Activated CD4-positive, CD25-positive, alpha-beta regulatory T cell (primary cell): ENCODE measurements around the gene SMIM35.
"Not testable (repeated sequence)": the region's sequence is repeated elsewhere in the genome, so short reads cannot be mapped to it uniquely, and the experiment has no call there.

Experiments
- DNase-seq, 4 experiments: peaks; one replicate each; lab custom pipeline; 2025; lab: John Stamatoyannopoulos, UW

Gene SMIM35

DNA sequence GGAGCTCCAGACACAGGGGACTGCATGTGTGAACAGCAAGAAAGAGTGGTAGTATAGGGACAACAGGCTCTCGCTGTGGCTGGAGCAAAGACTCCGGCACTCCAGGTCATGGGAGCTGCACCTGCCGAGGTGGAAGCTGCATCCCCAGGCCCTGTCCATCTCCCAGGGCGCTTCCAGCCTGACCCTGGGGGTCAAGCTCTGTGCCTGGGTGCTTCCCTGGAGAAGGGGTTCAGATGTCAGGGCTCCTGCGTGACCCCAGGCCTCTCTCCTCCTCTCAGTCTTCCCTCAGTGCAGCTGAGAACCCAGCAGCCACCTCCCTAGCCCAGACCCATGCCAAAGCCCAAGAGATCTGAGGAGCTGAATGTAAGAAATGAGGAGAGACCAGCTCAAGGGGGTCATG, 6.5 kb downstream of the SMIM35 start:
- no peak for DNase-seq

DNA sequence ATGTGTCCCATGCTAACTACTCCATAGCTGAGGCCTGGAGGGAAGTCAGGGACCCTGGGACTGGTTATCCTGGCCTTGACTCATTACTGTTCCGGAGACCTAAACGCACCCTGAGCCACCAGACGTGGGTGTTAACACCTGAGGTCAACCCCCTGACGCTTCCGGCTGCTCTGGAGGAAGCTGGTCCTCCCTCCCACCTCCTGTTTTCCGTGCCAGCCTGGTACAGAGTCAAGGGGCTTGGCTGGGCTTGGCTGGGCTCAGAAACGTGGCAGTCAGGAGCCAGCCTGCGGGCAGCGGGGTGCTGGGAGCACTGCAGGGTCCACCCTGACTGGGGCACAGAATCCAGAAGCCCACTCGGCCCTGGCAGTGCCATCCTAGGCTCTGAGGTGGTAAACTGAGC, 7.3 kb downstream of the SMIM35 start:
- DNase-seq: no peak

DNA sequence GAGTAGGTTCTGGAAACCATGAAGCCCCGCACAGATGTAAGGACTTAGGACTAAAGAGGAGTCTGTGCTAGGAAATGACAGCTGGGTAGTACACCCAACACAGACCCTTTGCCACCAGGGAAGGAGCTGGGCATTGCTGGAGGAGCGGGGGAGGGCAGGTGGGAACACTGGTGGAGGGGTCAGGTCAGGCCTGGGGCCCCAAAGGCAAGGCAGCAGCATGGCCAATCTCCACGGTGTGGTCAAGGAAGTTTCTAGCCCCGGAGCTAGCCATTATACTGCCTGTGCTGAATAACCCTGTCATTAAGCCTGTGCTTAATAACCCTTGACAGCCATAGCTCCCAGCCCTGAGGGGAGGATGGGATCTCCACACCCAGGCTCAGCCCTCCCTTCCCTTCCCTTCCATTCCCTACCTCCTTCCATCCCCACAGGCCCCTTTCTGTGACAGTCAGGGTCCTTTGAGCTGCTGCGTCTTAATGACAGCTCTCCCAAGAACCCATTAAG, 7.8 kb downstream of the SMIM35 start:
- DNase-seq: no peak

DNA sequence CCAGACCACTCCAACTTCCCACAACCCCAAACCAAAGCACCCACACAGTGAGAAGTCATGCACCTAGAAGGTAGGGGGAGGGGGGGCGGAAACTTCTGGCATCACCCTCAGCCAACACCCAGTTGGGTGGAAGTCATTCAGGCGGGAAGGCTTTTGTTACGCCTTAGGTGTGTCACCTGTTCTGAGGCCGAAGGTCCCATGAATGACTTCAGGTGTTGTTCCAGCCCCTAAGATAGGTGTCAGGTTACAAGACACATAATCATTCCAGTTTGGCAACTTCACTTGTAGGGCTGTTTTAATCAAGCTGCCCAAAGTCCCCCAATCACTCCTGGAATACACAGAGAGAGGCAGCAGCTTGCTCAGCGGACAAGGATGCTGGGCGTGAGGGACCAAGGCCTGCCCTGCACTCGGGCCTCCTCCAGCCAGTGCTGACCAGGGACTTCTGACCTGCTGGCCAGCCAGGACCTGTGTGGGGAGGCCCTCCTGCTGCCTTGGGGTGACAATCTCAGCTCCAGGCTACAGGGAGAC, 9.9 kb downstream of the SMIM35 start, which contains the start of gene TMPRSS4:
TSS of gene TMPRSS4 (plus strand) at position 325 of the 528 bp plus-strand sequence. CDS start 225 bp downstream, outside the sequence.
- DNase-seq: no peak

DNA sequence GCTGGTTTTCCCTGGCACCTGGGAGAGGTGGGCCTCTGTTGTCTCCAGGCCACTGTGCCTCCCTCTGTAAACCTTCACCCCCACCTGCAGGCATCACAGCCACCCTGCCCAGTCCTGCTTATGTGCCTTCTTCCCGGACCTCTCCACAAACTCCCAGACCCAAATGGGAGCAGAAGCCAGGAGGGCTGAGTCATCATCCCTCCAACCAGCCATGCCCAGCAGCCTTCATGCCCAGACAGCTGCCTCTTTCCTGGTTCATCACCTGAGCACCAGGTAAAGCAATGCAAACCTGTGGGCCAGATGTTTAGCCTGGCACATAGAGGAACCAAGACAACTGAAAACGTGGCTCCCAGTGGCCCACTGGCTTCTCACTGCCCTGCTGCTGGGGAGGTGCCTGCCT, 12.0 kb downstream of the SMIM35 start:
- no peak for DNase-seq

DNA sequence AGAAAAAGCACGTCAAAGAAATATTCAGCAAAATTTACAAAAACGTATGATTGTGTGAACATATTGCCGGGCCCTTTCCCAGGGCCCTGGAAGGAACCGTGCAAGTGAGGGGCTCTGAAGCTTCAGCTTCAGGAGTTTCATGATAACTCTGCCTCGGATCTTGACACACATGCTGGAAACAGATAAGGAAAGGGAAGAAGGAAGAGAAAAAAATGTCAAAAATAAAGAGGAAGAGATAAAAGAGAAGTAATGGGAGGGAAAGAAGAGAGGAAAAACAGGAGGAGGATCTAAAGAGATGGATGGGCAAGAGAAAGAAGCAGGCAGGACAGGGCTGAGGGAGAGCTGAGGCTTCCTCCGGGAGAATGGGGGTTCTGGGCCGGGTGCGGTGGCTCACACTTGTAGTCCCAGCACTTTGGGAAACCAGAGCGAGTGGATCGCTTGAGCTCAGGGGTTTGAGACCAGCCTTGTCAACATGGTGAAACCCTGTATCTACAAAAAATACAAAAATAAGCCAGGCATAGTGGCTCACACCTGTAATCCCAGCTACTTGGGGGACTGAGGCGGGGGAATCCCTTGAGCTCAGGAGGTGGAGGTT, 12.6 kb downstream of the SMIM35 start:
- DNase-seq: no peak

DNA sequence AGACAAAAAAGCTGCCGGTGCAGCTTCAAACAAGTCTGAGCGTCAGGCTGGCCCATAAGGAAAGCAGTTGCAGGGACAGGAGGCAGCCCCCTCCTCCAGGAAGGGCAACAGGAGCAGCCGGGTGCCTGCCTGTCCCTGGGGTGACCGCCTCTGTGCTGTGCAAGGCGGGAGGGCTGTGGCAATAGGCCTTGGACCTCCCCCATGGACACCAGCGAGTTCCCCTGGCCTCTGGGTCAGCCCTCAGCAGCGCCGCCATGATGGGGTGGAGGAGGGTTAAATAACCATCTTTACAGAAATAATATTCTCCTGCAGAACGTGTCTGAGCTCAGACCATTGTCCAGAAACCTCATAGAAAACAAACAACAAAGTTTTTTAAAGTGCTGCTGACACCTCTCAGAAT, 13.2 kb downstream of the SMIM35 start:
- no peak for DNase-seq

DNA sequence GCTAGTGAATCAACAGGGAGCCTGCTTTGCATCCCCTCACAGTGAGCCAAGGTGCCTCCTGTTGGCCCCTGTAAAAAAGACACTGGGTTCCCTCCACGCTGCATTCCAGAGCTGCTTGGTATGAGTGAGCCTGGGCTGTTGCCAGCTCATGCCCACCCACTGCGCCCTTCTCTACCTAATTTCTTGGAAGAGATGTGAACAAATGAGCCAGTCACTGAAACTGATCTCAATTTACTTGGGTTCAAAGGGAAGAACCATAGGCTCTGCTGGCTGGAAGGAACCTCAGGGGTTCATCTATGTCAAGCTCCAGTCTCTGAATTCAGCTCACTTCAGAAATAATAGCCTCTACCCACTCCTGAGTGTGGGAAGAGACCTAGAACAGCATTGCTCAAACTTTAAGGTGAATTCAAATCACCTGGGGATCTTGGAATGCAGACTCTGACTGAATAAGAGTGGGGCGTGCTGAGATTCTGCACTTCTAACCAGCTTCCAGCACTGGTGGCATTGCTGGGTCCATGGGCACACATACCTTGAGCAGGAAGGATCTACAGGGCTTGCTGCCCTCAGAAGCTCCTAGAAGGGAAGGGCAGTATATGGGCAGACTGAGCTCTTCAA, 15.2 kb downstream of the SMIM35 start:
- no peak for DNase-seq

DNA sequence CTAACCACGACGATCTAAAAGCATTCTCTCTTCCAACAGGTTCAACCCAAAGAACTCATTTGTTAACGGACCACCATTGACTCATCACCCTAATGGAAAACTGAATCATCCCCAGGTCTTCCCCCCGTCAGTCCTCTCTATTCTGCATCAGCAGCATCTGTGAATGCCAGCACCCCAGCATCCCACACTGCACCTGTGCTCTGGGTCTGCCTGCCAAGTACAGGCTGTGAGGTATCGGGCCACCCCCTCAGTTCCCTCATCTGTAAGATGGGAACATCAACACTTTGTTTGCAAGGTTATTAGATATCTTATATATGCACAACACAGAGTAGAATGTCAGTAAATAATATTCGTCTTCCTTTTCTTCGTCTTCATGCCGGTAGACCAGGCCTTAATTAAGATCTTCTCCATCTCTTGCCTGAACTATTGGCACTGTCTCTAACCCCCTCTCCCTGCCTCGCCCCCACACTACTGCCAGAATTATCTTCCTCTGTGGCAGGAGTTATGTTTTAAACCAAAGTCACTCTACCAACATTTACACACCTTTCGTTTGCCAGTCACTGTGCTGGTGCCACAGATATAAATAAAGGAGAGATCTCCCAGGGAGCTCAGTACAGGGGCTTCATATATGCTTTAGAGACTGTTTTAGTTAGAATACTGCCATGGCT, 17.7 kb downstream of the SMIM35 start:
- DNase-seq: no peak

DNA sequence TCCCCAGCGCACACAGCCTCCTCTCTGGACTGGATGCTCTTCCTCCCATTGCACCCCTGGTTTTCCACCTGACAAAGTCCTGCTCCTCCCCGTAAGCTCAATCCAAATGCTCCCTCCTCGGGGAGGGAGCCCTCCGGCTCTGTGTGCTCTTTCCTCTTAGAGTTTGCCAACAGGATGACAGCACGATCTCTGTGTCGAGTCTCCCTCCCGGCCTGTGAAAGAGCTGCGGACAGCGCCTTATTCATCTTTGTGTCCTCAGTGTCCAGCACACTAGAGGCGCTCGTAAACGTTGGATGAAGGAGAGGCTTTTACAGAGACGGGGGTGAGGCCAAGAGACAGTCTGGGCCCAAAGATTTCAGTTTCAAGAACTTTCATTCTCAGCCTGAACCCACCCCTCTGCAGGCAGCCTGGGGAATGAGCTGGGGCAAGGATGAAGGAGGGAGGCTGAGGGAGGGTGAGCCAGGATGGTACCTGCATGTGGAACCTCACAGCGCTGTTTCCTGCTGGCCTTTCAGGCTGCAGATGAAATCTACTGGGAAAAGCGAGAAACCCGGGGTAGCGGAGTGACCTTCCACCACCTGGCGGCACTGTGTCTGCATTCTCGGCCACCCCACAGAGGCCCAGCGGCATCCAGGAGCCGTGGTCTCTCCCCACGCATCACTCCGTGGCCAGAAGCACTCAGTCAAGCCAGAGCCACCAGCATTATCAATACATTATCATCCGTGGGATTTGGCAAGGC, 18.4 kb downstream of the SMIM35 start:
- DNase-seq: no peak

DNA sequence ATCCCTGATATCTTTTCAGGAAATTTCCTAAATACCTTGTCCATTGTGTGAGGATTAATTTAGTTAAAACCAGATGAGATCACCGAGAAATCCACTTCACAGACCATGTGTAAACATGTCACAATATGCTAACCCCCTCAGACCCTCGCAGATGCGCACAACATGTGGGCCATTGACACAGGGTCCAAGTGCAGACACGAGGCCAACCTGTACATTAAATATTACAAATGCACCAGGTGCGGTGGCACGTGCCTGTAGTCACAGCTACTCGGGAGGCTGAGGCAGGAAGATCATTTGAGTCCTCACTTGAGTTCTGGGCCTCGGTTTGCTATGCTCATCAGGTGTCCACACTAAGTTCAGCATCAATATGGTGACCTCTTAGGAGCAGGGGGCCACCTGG, 19.8 kb downstream of the SMIM35 start:
- no peak for DNase-seq

DNA sequence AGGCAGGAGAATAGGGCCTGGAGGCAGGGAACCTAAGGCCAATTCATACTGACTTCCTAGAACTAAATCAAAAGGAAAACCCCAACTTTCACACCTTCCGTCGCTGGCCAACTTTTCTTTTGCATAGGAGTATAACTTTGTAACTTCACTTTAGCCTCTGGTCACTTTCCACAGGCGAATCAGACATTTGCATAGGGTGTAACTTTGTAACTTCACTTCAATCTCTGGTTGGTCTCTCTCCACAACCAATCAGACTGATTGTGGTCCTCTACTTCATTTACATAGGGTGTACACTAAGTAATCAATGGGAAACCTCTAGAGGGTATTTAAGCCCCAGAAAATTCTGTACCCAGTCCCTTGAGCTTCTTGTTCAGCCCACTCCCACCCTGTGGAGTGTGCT, 21.4 kb downstream of the SMIM35 start:
- DNase-seq: no peak

DNA sequence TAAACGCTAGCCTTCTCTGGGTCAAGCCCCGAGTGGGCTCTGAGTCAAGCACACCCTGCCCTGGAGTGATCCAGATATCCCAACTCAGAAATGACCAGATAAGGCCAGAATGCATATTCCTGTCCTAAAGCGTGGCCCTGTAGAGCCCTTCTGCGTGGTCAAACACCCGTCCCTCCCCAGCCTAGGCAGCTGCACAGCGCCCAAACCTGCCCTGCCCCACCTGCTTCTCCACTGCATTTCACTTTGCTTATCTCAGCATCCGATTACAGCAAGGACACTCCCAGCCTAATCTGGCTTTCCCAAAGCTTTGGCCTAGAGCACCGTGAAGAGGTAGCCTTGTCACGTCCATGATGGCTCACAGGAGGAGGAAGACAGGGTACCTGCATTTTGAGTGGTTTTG, 21.8 kb downstream of the SMIM35 start:
- DNase-seq: no peak

DNA sequence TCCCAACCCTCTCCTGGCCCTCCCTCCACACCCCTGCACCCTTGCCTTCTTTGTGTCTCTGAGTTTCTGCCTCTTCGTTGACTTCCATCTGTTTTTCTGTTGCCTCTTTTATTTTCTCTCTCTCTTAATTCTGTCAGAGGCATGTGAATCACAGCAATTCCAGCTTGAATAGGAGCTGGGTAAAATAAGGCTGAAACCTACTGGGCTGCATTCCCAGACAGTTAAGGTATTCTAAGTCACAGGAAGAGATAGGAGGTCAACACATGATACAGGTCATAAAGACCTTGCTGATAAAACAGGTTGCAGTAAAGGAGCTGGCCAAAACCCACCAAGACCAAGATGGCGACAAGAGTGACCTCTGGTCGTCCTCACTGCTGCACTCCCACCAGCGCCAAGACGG, 24.1 kb downstream of the SMIM35 start:
- not testable (repeated sequence) for DNase-seq

DNA sequence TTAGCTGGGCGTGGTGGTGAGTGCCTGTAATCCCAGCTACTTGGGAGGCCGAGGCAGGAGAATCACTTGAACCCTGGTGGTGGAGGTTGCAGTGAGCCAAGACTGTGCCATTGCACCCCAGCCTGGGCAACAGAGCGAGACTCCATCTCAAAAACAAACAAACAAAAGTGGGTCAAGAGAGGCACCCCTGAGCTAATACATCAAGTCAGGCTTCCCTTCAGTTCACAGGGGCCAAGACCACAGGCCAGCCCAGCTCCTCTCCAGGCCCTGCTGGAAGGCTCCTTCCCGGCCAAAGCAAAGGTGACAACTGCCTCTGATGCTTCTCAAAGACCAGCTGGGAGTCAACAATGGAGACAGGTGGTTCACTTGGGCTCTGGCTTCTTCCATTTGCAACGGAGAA, 24.6 kb downstream of the SMIM35 start:
- DNase-seq: not testable (repeated sequence)

DNA sequence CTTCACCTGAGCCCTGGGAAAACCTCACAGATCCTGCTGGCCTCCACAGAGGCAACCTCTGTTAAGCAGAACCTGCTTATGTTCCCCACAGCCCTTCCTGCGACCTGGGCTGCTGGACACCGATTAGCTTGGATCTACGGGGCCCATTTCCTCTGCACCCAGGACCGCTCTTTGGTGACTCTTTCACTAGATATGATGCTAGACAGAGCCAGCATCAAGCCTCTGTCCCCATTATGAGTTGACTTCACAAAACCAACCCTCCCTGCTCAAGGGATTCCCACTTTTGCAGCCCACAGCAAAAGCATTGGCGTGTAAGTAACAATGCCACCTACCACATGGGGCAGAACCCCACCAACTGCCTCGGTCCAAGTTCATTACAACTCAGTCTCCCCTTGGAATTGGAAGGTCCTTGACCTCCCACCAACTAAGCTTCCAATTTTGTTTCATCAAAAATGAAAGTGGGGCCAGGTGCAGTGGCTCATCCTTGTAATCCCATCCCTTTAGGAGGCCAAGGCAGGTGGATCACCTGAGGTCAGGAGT, 25.1 kb downstream of the SMIM35 start:
- DNase-seq: no peak

DNA sequence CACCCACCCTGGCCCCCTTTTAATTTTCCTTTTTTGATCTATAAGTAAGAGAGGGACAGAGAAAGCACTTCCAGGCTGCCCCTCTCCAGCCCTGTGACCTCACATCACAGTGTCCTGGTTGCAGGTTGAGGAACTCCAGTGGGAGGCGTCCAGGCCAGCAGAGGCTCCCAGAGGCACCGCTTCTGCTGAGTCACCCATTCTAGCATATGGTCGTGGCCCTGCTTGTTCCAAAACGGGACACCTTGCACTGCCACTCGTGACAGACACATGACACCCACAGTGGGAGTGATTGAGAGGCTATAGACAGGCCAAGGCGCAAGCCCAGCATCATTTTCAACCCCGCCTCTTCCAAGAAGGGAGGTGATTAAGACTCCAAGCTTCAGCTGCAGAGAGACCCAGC, 25.9 kb downstream of the SMIM35 start:
- DNase-seq: no peak

DNA sequence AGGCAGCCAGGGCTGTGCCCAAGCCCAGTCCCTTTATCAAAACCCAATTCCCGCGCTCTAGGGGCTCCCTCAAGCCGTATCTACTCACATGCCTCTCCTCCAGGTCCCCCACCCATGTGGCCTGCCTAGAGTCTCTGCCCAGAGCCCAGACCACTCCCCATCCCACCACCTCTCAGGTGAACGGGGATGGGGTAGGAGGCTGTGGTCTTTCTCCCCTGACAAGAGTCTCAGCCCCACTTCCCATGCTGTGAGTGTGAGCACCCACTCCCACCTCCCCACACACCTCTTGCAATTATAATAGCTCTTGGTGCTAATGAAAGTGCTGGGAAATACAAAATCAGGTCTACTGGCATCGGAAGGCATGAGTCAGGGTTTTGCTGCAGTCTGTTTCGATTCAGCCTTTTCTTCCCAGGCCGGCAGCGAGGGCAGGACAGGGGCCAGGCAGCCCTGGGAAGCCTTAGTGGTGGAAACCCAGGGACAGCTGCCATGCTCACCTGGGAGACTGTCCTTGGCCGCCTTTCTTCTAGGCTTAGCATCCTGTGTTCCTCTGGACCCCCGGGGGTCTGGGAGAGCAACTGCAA, 26.6 kb downstream of the SMIM35 start:
- no peak for DNase-seq

DNA sequence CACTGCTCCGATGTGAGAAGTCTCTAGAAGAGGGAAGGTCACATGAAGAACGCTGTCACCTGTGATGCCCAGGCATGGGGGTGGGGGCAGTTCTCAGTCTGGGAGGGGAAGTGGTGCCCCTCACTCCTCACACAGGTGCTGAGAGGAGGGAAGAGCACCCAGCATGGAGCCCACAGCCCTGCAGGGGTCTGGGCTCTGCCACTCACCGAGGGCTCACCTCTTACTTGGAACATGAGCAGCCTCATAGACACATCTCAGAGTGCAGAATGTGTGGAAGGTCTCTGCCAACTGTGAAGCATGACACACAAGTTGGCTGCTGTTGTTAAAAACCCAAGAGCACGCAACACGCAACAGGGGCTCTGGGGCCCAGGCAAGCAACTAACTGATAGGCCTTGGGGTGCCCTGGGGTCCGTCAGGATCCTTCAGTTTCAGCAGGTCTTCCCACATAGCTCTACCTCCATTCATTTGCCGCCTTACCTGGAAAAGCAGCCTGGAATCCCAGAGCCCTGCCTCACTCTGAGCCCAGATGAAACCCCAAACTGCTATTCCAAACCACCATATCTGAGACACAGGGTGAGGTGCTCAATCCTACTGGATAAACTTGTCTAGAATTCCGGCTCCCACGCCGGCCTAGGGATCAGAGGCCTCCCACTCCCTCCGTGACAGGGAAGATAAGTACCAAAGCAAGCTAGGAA, 27.4 kb downstream of the SMIM35 start:
- no peak for DNase-seq

DNA sequence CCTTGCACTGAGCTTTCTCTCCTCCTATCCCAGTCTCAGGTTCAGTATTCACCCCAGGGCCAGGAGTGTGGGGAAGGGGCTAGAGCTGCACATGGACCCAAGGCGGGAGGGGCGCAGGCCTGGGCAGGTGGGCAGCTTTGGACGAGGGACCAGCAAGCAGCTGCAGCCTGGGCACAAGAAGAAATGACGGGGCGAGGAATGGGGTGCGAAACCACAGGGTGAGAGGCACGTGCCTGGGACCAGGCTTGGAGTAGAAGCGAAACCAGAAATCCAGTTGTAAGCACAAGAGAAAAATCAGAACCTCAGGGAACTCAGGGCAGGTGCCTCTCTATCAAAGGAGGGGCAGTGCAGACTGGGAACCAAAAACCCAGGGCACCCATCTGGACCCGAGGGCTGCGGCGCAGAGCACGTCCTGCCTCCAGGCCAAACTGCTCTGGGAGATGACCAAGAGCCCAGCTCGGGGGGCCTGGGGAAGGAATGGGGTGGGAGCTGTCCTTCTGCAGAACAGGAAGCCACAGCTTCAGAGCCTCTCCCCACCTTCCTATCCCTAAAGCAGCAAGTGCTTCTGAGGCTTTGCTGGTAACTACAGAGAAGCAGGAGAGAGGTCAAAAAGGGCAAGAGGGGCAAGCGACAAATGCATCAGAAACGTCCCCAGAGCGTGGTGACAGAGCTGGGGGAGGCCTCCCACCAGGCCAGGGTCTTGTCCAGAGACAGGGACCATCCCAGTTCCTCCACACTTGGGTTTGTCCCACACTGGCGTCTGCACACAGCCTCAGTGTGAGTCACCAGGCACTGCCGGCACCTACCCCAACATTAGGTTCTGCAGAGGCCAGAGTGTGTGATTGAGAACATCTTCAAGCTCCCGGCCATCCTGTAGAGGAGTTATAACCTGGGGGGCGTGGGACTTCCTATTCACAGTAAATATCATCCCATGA, 28.2 kb downstream of the SMIM35 start:
- no peak for DNase-seq
